ENCODE data around the gene AVEN.

DNA sequence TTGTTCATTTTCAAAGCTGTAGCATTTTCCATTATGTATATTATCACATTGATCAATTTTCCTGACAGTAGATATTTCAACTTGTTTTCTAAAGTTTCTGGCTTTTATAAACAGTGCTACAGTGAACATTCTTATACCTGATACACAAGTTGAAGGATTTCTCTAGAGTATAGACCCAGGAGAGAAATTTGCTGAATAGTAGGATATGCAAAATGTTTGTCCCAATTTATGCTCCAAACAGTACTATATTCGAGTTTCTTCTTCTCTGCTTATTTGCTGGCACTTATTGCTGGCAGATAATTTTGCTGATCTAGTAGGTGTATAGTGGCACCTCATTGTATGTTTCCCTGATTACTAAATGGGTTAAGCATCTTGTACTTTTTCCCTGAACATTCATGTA lies 187.9 kb downstream of the AVEN start:
- TF ChIP-seq, protein P1, sequence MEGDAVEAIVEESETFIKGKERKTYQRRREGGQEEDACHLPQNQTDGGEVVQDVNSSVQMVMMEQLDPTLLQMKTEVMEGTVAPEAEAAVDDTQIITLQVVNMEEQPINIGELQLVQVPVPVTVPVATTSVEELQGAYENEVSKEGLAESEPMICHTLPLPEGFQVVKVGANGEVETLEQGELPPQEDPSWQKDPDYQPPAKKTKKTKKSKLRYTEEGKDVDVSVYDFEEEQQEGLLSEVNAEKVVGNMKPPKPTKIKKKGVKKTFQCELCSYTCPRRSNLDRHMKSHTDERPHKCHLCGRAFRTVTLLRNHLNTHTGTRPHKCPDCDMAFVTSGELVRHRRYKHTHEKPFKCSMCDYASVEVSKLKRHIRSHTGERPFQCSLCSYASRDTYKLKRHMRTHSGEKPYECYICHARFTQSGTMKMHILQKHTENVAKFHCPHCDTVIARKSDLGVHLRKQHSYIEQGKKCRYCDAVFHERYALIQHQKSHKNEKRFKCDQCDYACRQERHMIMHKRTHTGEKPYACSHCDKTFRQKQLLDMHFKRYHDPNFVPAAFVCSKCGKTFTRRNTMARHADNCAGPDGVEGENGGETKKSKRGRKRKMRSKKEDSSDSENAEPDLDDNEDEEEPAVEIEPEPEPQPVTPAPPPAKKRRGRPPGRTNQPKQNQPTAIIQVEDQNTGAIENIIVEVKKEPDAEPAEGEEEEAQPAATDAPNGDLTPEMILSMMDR (IDR thresholded peaks at IDR 0.05), result no peak
- no peak for TF ChIP-seq ZFX (IDR thresholded peaks at IDR 0.05; ENCODE audit: borderline replicate concordance)

Measured in 22Rv1 (cell line).